HFF-Myc (cell line): ENCODE measurements around the gene ZNF282.
"Not testable (repeated sequence)": the region's sequence is repeated elsewhere in the genome, so short reads cannot be mapped to it uniquely, and the experiment has no call there.

Experiments
- DNase-seq: peaks from one replicate; pipeline ENCODE4 v3.0.0-alpha.2; 2011; ENCODE audit warnings: low read depth; ENCODE audit errors: extremely low read depth
- H3K4me3 ChIP-seq: replicated peaks from 2 replicates; pipeline ENCODE4 v1.5.1; 2011; ENCODE audit warnings: low read depth, mild to moderate bottlenecking, control low read depth, low read length
- TF ChIP-seq, protein P1 (sequence below): IDR thresholded peaks from 2 replicates; pipeline ENCODE4 v1.5.1; 2012; ENCODE audit warnings: mild to moderate bottlenecking, low read depth, low read length, control low read depth; ENCODE audit errors: missing control alignments

Gene ZNF282

GRCh38 chr7:149223176-149223575 is 27.8 kb downstream of the ZNF282 start:
- no peak overlapping the region for H3K4me3 ChIP-seq
- no peak for DNase-seq

GRCh38 chr7:149223761-149224160 is 28.4 kb downstream of the ZNF282 start:
- DNase-seq, result no peak
- TF ChIP-seq, protein P1, sequence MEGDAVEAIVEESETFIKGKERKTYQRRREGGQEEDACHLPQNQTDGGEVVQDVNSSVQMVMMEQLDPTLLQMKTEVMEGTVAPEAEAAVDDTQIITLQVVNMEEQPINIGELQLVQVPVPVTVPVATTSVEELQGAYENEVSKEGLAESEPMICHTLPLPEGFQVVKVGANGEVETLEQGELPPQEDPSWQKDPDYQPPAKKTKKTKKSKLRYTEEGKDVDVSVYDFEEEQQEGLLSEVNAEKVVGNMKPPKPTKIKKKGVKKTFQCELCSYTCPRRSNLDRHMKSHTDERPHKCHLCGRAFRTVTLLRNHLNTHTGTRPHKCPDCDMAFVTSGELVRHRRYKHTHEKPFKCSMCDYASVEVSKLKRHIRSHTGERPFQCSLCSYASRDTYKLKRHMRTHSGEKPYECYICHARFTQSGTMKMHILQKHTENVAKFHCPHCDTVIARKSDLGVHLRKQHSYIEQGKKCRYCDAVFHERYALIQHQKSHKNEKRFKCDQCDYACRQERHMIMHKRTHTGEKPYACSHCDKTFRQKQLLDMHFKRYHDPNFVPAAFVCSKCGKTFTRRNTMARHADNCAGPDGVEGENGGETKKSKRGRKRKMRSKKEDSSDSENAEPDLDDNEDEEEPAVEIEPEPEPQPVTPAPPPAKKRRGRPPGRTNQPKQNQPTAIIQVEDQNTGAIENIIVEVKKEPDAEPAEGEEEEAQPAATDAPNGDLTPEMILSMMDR, result no peak
- no peak overlapping the region for H3K4me3 ChIP-seq

More at GRCh38 chr7:149223176-149223575, 27.8 kb downstream of the ZNF282 start:
- TF ChIP-seq, protein P1, result no peak

DNA sequence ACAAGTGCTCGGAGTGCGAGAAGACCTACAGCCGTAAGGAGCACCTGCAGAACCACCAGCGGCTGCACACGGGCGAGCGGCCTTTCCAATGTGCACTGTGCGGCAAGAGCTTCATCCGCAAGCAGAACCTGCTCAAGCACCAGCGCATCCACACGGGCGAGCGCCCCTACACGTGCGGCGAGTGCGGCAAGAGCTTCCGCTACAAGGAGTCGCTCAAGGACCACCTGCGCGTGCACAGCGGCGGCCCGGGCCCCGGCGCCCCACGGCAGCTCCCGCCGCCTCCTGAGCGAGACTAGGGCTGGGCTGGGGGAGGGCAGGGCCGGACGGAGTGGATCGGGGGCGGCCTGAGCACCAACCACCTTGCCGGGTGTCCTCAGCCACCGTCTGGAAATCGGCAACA is 29.0 kb downstream of the ZNF282 start:
- H3K4me3 ChIP-seq, result no peak overlapping the region
- DNase-seq, result no peak
- TF ChIP-seq, protein P1, result no peak

GRCh38 chr7:149225106-149225505 is 29.8 kb downstream of the ZNF282 start:
- no peak for DNase-seq
- H3K4me3 ChIP-seq, result no peak overlapping the region
- TF ChIP-seq, protein P1, result no peak

DNA sequence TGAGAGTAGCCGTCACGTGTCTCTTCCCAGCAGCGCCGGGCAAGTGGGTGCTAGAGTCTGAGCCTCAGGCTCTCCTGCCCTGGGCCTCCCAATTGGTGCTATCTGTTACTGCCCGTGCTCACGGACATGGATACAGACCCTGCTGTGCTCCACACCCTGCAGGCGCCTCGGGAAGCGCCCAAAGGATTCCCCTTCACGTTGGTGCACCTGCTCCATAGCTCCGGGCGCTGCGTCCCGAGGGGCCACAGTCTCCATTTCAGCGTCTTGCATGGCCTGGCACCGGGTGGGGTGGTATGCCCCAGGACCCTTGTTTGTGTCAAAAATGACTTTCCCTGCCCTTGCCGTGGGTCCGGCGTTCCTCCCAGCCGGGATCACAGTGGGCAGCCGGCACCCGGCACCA is 30.3 kb downstream of the ZNF282 start:
- no peak overlapping the region for H3K4me3 ChIP-seq
- DNase-seq, result no peak
- TF ChIP-seq, protein P1, result no peak

GRCh38 chr7:149226366-149226765 is 31.0 kb downstream of the ZNF282 start:
- not testable (repeated sequence) for DNase-seq, H3K4me3 ChIP-seq

DNA sequence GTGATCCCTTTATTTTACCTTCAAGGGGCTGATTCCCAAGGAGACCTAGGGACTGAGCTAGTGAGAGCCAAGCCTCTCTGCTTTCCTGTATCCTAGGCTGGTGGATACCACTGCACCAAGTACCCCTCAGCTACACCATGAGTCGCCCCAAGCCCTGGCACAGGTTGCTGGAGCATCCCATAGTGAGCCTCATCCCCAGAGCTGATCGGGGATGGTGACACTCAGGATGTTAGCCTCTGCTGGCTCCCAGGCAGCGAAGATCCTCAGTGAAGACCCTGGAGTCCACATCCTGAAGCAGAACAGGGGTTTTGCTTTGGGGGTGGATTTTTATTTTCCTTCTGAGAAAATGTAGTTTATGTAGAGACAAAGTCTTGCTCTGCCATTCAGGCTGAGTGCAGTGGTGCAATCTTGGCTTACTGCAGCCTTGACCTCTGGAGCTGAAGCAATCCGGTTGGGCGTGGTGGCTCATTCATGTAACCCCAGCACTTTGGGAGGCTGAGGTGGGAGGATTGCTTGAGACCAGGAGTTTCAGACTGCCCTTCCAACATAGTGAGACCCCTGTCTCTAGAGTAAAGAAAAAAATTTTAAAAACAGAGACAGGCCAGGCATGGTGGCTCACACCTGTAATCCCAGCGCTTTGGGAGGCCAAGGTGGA is 31.6 kb downstream of the ZNF282 start:
- no peak for DNase-seq

More for the DNA sequence above, 31.6 kb downstream of the ZNF282 start:
- TF ChIP-seq, protein P1, result no peak
- H3K4me3 ChIP-seq, result no peak overlapping the region
